HepG2 (cell line): Measurements from ENCODE around the gene TMEM187. TPM values are rescaled to one million over a fixed set of nuclear protein-coding genes. Genes with fewer than 3 reads are reported as not detected.
A peak's percentile ranks its signal among the peaks of the same experiment; 100 is the strongest.

ENCODE experiments used
- ATAC-seq: fragments of 200-7000 bp; cut with Tn5 transposase; 3 replicates; pipeline ENCODE4 v1.9.1; 2020; ENCODE audit warnings: mild to moderate bottlenecking, moderate library complexity
- BruUV-seq: library from RNA; stranded (reverse); fragments of 400-500 nt; replicated peaks from 2 replicates; lab custom pipeline; 2021; lab: Mats Ljungman, UMichigan
- CTCF ChIA-PET: fragments of 300-600 bp; formaldehyde crosslinking; extraction: SDS; loops from one replicate; lab custom pipeline; 2021; ENCODE audit warnings: low total read pairs, inconsistent platforms, low intra/inter-chr PET ratio; lab: Yijun Ruan, JAX
- POLR2A ChIA-PET: fragments of 350-600 bp; sonication (Branson Sonifier 250); formaldehyde crosslinking; loops from one replicate; lab custom pipeline; 2020; ENCODE audit warnings: antibody characterized with exemption, inconsistent platforms; lab: Yijun Ruan, JAX
- DNase-seq: peaks from one replicate; pipeline ENCODE4 v3.0.0-alpha.2; 2015; ENCODE audit warnings: low spot score
- FAIRE-seq: peaks from 3 replicates; lab custom pipeline; 2011; peaks lifted over from hg19 to GRCh38; lab: Jason Lieb, UNC
- H2AFZ ChIP-seq: one replicate; pipeline ENCODE4 v1.6.1; 2011; ENCODE audit warnings: low read length, inconsistent platforms
- H3K27ac ChIP-seq: fragments of 300-600 bp; 3 replicates; pipeline ENCODE4 v1.8.0; 2011; ENCODE audit warnings: mixed run types, mild to moderate bottlenecking, mixed read lengths, low read length, inconsistent platforms; ENCODE audit not compliant: insufficient read depth; ENCODE audit errors: extremely low read length
- H3K27me3 ChIP-seq, 2 experiments: fragments of 200-600 bp in 1 of 2; 2 replicates in 1 of 2; 3 replicates in 1 of 2; pipeline versions ENCODE4 v1.6.0 to v1.8.0; 2011; ENCODE audit warnings: low read length in 2 of 2, mild to moderate bottlenecking in 2 of 2, moderate library complexity in 2 of 2, inconsistent platforms in 1 of 2; ENCODE audit not compliant: insufficient read depth in 2 of 2, control insufficient read depth in 1 of 2
- H3K36me3 ChIP-seq, 2 experiments: fragments of 200-600 bp in 1 of 2; replicated peaks in 1 of 2; 2 replicates in 1 of 2; 3 replicates in 1 of 2; pipeline versions ENCODE4 v1.5.1 to v1.8.0; 2011; ENCODE audit warnings: low read length in 2 of 2, inconsistent platforms in 1 of 2; ENCODE audit not compliant: insufficient read depth in 2 of 2, control insufficient read depth in 1 of 2
- H3K4me1 ChIP-seq: 2 replicates; pipeline ENCODE4 v1.5.1; 2012; ENCODE audit warnings: low read length, inconsistent platforms; ENCODE audit not compliant: insufficient read depth
- H3K4me2 ChIP-seq: 2 replicates; pipeline ENCODE4 v1.6.0; 2011; ENCODE audit warnings: low read depth, low read length, inconsistent platforms
- H3K4me3 ChIP-seq, 3 experiments: fragments of 200-600 bp in 1 of 3; sonication (generic), shearing (Covaris generic) in 1 of 3; replicated peaks in 1 of 3; 2 replicates each; pipeline ENCODE4 v1.5.1; 2011 to 2016; ENCODE audit warnings: low read length in 3 of 3, inconsistent platforms in 2 of 3, low read depth in 2 of 3, mild to moderate bottlenecking in 2 of 3, control low read depth in 1 of 3, mixed read lengths in 1 of 3; ENCODE audit not compliant: insufficient read depth in 1 of 3
- H3K79me2 ChIP-seq: one replicate; pipeline ENCODE4 v1.6.1; 2011; ENCODE audit warnings: low read length, inconsistent platforms; ENCODE audit not compliant: insufficient read depth
- H3K9ac ChIP-seq: 2 replicates; pipeline ENCODE4 v1.6.0; 2011; ENCODE audit warnings: mild to moderate bottlenecking, low read depth, low read length, inconsistent platforms; ENCODE audit not compliant: insufficient read depth
- H3K9me3 ChIP-seq: 2 replicates; pipeline ENCODE4 v1.5.1; 2012; ENCODE audit warnings: mild to moderate bottlenecking, low read length
- H4K20me1 ChIP-seq: 2 replicates; pipeline ENCODE4 v1.6.0; 2011; ENCODE audit warnings: inconsistent platforms, mild to moderate bottlenecking, low read length, moderate library complexity; ENCODE audit not compliant: insufficient read depth
- ASH2L ChIP-seq: fragments of 300-600, 200-600 bp; sonication (generic); IDR thresholded peaks from 2 replicates; pipeline ENCODE4 v1.7.0; 2017; ENCODE audit warnings: low read depth, mild to moderate bottlenecking, moderate library complexity, mixed read lengths, low read length; ENCODE audit not compliant: insufficient read length
- CBX5 ChIP-seq: sonication (generic); formaldehyde crosslinking; IDR thresholded peaks from 2 replicates; pipeline ENCODE4 v1.4.0; 2020; ENCODE audit warnings: missing genetic modification reagents, borderline replicate concordance
- HNRNPL ChIP-seq: fragments of 200-400 bp; formaldehyde crosslinking; IDR thresholded peaks from 2 replicates; pipeline ENCODE4 v1.6.1; 2017; ENCODE audit warnings: mild to moderate bottlenecking, low read depth, low read length
- HOMEZ ChIP-seq: IDR thresholded peaks from 2 replicates; pipeline ENCODE4 v1.6.1; 2016; ENCODE audit warnings: low read depth
- KLF16 ChIP-seq, 2 experiments: sonication (generic) in 1 of 2; formaldehyde crosslinking in 1 of 2; IDR thresholded peaks; 2 replicates each; pipeline versions ENCODE4 v1.6.1 to v1.8.0; 2016 to 2023; ENCODE audit warnings: missing genetic modification reagents in 2 of 2, missing compliant biosample characterization in 1 of 2
- ZBTB4 ChIP-seq: sonication (generic); formaldehyde crosslinking; IDR thresholded peaks from 2 replicates; pipeline ENCODE4 v1.4.0; 2020; ENCODE audit warnings: missing genetic modification reagents, mild to moderate bottlenecking, borderline replicate concordance
- ZBTB40 ChIP-seq, 2 experiments: fragments of 450-650 bp in 1 of 2; sonication (generic) in 1 of 2; formaldehyde crosslinking in 1 of 2; IDR thresholded peaks; 2 replicates each; pipeline versions ENCODE4 v1.6.1 to v1.8.0; 2016 to 2022; ENCODE audit warnings: antibody characterized with exemption in 1 of 2, mild to moderate bottlenecking in 1 of 2, missing genetic modification reagents in 1 of 2
- ZFP41 ChIP-seq: sonication (generic); formaldehyde crosslinking; IDR thresholded peaks from 2 replicates; pipeline ENCODE4 v1.4.0; 2020; ENCODE audit warnings: mild to moderate bottlenecking, missing genetic modification reagents, borderline replicate concordance
- ZNF101 ChIP-seq: sonication (generic); formaldehyde crosslinking; IDR thresholded peaks from 2 replicates; pipeline ENCODE4 v1.4.0; 2020; ENCODE audit warnings: mild to moderate bottlenecking, low read depth, missing genetic modification reagents, borderline replicate concordance
- ZNF709 ChIP-seq: sonication (generic); formaldehyde crosslinking; IDR thresholded peaks from 2 replicates; pipeline ENCODE4 v1.5.0; 2020; ENCODE audit warnings: mild to moderate bottlenecking, missing genetic modification reagents
- WGBS: methylation state at CpG from one replicate; pipeline ENCODE4 v1.1.6; 2017; ENCODE audit warnings: low lambda C conversion rate; 5-methylcytosine and 5-hydroxymethylcytosine counted together
- in situ Hi-C: cut with HindIII; loops from 2 replicates; pipeline ENCODE4 v1.10.0; 2017; ENCODE audit warnings: low pct_unique_long_range_greater_than_20kb; ENCODE audit not compliant: extremely low pct_ligation_motif_present
- intact Hi-C: fragments of 100-400 bp; cut with micrococcal nuclease; formaldehyde crosslinking; loops from one replicate; pipeline ENCODE4 v1.10.0; 2022; ENCODE audit not compliant: unreplicated experiment
- polyA plus RNA-seq, 8 experiments: library from polyadenylated mRNA; depleted of rRNA in 3 of 8; stranded (reverse) in 7 of 8; unstranded in 1 of 8; fragments of >200 nt; fragmentation: Illumina TruSeq in 4 of 8; extraction: Trizol in 4 of 8; gene quantifications; 2 replicates each; pipeline versions ENCODE4 v1.2.1 to v1.2.3, GENCODE V29; 2011 to 2016; ENCODE audit warnings: low read depth in 4 of 8, missing spikeins in 1 of 8, mixed read lengths in 1 of 8; ENCODE audit not compliant: insufficient read depth in 1 of 8
- total RNA-seq, 5 experiments: library from RNA; depleted of rRNA; stranded (reverse); fragments of >200 nt; fragmentation: Illumina TruSeq; extraction: Trizol; gene quantifications; 2 replicates each; pipeline ENCODE4 v1.2.3, GENCODE V29; 2016; ENCODE audit warnings: low read depth in 1 of 5

The TMEM187 gene
- total and polyA plus RNA-seq, 2 of the 13 experiments (the other 11 are each of a cell fraction or from before 2014, with no cell fraction given) = 2.2 to 6.2 TPM

DNA sequence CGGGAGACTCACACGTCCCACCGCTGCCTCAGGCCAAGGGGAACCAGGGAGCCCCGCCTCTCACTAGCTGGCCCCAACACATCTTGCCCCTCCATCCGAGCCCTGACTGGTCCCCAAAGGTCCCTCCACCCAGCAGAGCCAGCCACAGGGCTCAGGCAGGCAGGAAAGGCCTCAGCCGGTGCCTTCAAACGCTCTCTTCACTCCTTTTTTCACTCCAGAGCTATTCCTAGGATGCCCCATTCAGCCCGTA is 45.0 kb upstream of the TMEM187 start:
- H3K4me3 ChIP-seq = peak overlapping the region; percentile 71 to 79 (median 76)
- H3K9ac ChIP-seq = peak overlapping the region; percentile 89
- intact Hi-C loops = no loop called here
- DNase-seq (no peak), ATAC-seq (no peak; the same call in 2 of the 3 replicates), FAIRE-seq (no peak)
- in situ Hi-C loops = no loop called here
- H3K27ac ChIP-seq = peak overlapping the region; percentile 89
- CTCF ChIA-PET = no interaction called here
- H3K27me3 ChIP-seq = no peaks in the 10 kb centered on the region
- peaks cover 1 to 8% of the 10 kb centered on the region in 2 experiments; a peak in 1 of 5 replicates for H3K36me3 ChIP-seq
- no peaks in the 10 kb centered on the region for H3K9me3 ChIP-seq
- no peaks in the 10 kb centered on the region for H3K79me2 ChIP-seq
- POLR2A ChIA-PET = interaction anchor here (0.8 to 4.2 kb wide), 10 partner anchors 8 to 164 kb away, joined by 3 to 82 read pairs (median 5); partner anchors contain the start of genes HCFC1, IDH3G, L1CAM and NAA10
- 0% methylated on average over 2 of the region's 8 CpGs for WGBS
- peak overlapping the region; percentile 76 for H3K4me2 ChIP-seq
- no peaks in the 10 kb centered on the region for H4K20me1 ChIP-seq
- peaks cover 56% of the 10 kb centered on the region for H3K4me1 ChIP-seq
- H2AFZ ChIP-seq = no peak overlapping the region
- BruUV-seq = TSS peak; percentile 68
- TF ChIP-seq KLF16 (CRISPR knock-in tag; IDR thresholded peaks at IDR 0.05) = no peak
- TF ChIP-seq ASH2L = no peak
- no peak for TF ChIP-seq HOMEZ (CRISPR knock-in tag)
- 0 out of 2 replicates have a peak, but pooled peaks have one; percentile 6 for TF ChIP-seq ZNF709
- no peak for TF ChIP-seq ZBTB4 (CRISPR knock-in tag)
- TF ChIP-seq HNRNPL = 0 out of 2 replicates have a peak, but pooled peaks have one; percentile 55
- no peak for TF ChIP-seq ZBTB40 (IDR thresholded peaks at IDR 0.05)
- TF ChIP-seq ZBTB40 (CRISPR knock-in tag; IDR thresholded peaks at IDR 0.05) = no peak
- no peak for TF ChIP-seq ZNF101
- TF ChIP-seq CBX5 (CRISPR knock-in tag) = no peak
- TF ChIP-seq ZFP41 (CRISPR knock-in tag) = no peak
